Hematopoietic multipotent progenitor cell (in vitro differentiated cells): ENCODE measurements around the gene ZNF747. TPM values are rescaled to one million over a fixed set of nuclear protein-coding genes. Genes with fewer than 3 reads are reported as not detected.

Experiments used
- DNase-seq, 3 donors: peaks; one replicate each; pipeline ENCODE4 v3.0.0-alpha.2; 2011 to 2015; ENCODE audit warnings: low read depth in 2 of 3, low spot score in 2 of 3
- total RNA-seq: library from RNA; depleted of rRNA; stranded (reverse); fragments of >200 nt; gene quantifications from one replicate; pipeline ENCODE4 v1.2.3, GENCODE V29; 2012

The ZNF747 gene
- total RNA-seq, 1 donor: 20.7 TPM

GRCh38 chr16:30519120-30520049, 15.3 kb downstream of the ZNF747 start:
- DNase-seq: no peak

GRCh38 chr16:30518552-30518951, 16.1 kb downstream of the ZNF747 start:
- DNase-seq: no peak

- DNase-seq: no peak
These were observed 19.4 kb downstream of the ZNF747 start for GRCh38 chr16:30515275-30515674.

GRCh38 chr16:30511509-30511908, 23.1 kb downstream of the ZNF747 start:
- DNase-seq: no peak

- DNase-seq: no peak
These were observed 24.2 kb downstream of the ZNF747 start for GRCh38 chr16:30510376-30510938.

- no peak for DNase-seq
These were observed 25.4 kb downstream of the ZNF747 start for GRCh38 chr16:30509081-30509765.

GRCh38 chr16:30503403-30504296, 31.0 kb downstream of the ZNF747 start:
- no peak for DNase-seq

GRCh38 chr16:30499284-30499683, 35.4 kb downstream of the ZNF747 start:
- DNase-seq: no peak

- DNase-seq: no peak
These were observed 39.9 kb downstream of the ZNF747 start for GRCh38 chr16:30494709-30495108.

GRCh38 chr16:30493941-30494488, 40.6 kb downstream of the ZNF747 start:
- DNase-seq: no peak

GRCh38 chr16:30491744-30492308, 42.8 kb downstream of the ZNF747 start:
- DNase-seq: peak in 2 of 3 donors; percentile 54 to 62

GRCh38 chr16:30491229-30491628, 43.4 kb downstream of the ZNF747 start:
- DNase-seq: no peak

- DNase-seq: no peak
These were observed 44.4 kb downstream of the ZNF747 start for GRCh38 chr16:30490210-30490609.

GRCh38 chr16:30488764-30489605, 45.7 kb downstream of the ZNF747 start:
- no peak for DNase-seq

GRCh38 chr16:30485818-30486436, 48.7 kb downstream of the ZNF747 start:
- no peak for DNase-seq

- no peak for DNase-seq
These were observed 49.8 kb downstream of the ZNF747 start for GRCh38 chr16:30484887-30485286.

- DNase-seq: no peak
These were observed 52.3 kb downstream of the ZNF747 start for GRCh38 chr16:30482366-30482765.

GRCh38 chr16:30481381-30481780, 53.3 kb downstream of the ZNF747 start:
- DNase-seq: no peak
